Neural cell (in vitro differentiated cells): Measurements from ENCODE around the gene DPPA2. TPM values are rescaled to one million over a fixed set of nuclear protein-coding genes. Genes with fewer than 3 reads are reported as not detected.
A peak's percentile ranks its signal among the peaks of the same experiment; 100 is the strongest.

Source experiments
- H2AFZ ChIP-seq: fragments of 200-600, 300-800 bp; sonication (generic), shearing (Covaris generic); 2 replicates; pipeline ENCODE4 v1.6.0; 2014; ENCODE audit warnings: low read depth, mild to moderate bottlenecking, antibody characterized with exemption, low read length, moderate library complexity
- H3F3A ChIP-seq: fragments of 200-600 bp; shearing (Covaris generic); 2 replicates; pipeline ENCODE4 v1.6.1; 2016; ENCODE audit warnings: mild to moderate bottlenecking, moderate library complexity, mixed read lengths, antibody characterized with exemption, low read length; ENCODE audit not compliant: insufficient read depth, poor library complexity, severe bottlenecking
- H3K27ac ChIP-seq: fragments of 200-600, 300-800 bp; sonication (generic), shearing (Covaris generic); 2 replicates; pipeline ENCODE4 v1.5.1; 2014; ENCODE audit warnings: mild to moderate bottlenecking, low read length, moderate library complexity
- H3K27me3 ChIP-seq: fragments of 300-800, 200-600 bp; sonication (generic), shearing (Covaris generic); 2 replicates; pipeline ENCODE4 v1.6.0; 2014; ENCODE audit warnings: mild to moderate bottlenecking, low read depth, low read length, moderate library complexity; ENCODE audit not compliant: insufficient read depth
- H3K36me3 ChIP-seq: fragments of 300-800, 200-600 bp; sonication (generic), shearing (Covaris generic); 2 replicates; pipeline ENCODE4 v1.5.1; 2014; ENCODE audit warnings: mild to moderate bottlenecking, antibody characterized with exemption, low read length, moderate library complexity; ENCODE audit not compliant: insufficient read depth
- H3K4me2 ChIP-seq: fragments of 300-800, 200-600 bp; sonication (generic), shearing (Covaris generic); 2 replicates; pipeline ENCODE4 v1.6.0; 2014; ENCODE audit warnings: mild to moderate bottlenecking, low read length
- H3K4me3 ChIP-seq: fragments of 300-800, 200-600 bp; sonication (generic), shearing (Covaris generic); 2 replicates; pipeline ENCODE4 v1.5.1; 2014; ENCODE audit warnings: mild to moderate bottlenecking, low read length, moderate library complexity
- H3K79me2 ChIP-seq: fragments of 200-600 bp; shearing (Covaris generic); replicated peaks from 2 replicates; pipeline ENCODE4 v1.6.0; 2014; ENCODE audit warnings: mild to moderate bottlenecking, low read length, moderate library complexity; ENCODE audit not compliant: insufficient read depth
- H3K9ac ChIP-seq: fragments of 300-800, 200-600 bp; sonication (generic), shearing (Covaris generic); 2 replicates; pipeline ENCODE4 v1.6.1; 2016; ENCODE audit warnings: mild to moderate bottlenecking, low read length, mixed read lengths
- H3K9me2 ChIP-seq: fragments of 200-600 bp; shearing (Covaris generic); 2 replicates; pipeline ENCODE4 v1.6.1; 2016; ENCODE audit warnings: mild to moderate bottlenecking, low read length, mixed read lengths; ENCODE audit not compliant: insufficient read depth
- H3K9me3 ChIP-seq: fragments of 200-600, 300-800 bp; sonication (generic), shearing (Covaris generic); 2 replicates; pipeline ENCODE4 v1.6.1; 2016; ENCODE audit warnings: mild to moderate bottlenecking, mixed run types, low read length, moderate library complexity, mixed read lengths
- H4K20me1 ChIP-seq: fragments of 200-600 bp; shearing (Covaris generic); 2 replicates; pipeline ENCODE4 v1.6.1; 2016; ENCODE audit warnings: mild to moderate bottlenecking, mixed run types; ENCODE audit not compliant: insufficient read depth
- EP300 ChIP-seq: fragments of 450-650 bp; conservative IDR thresholded peaks from 2 replicates; pipeline ENCODE4 v1.6.1; 2014; ENCODE audit warnings: antibody characterized with exemption, mild to moderate bottlenecking, moderate library complexity; ENCODE audit not compliant: poor library complexity, severe bottlenecking
- EZH2 ChIP-seq: fragments of 200-600, 300-800 bp; shearing (Covaris generic), sonication (generic); IDR thresholded peaks from 2 replicates; pipeline ENCODE4 v1.6.1; 2014; ENCODE audit warnings: antibody characterized with exemption, low read length, borderline replicate concordance, mild to moderate bottlenecking; ENCODE audit not compliant: insufficient read depth, poor library complexity, severe bottlenecking
- MXI1 ChIP-seq: fragments of 450-650 bp; conservative IDR thresholded peaks from 2 replicates; pipeline ENCODE4 v1.6.1; 2014; ENCODE audit warnings: antibody characterized with exemption, mild to moderate bottlenecking; ENCODE audit not compliant: poor library complexity, severe bottlenecking
- POLR2AphosphoS5 ChIP-seq: IDR thresholded peaks from 2 replicates; pipeline ENCODE4 v1.6.1; 2012
- RAD21 ChIP-seq: fragments of 450-650 bp; conservative IDR thresholded peaks from 2 replicates; pipeline ENCODE4 v1.6.1; 2014; ENCODE audit warnings: antibody characterized with exemption, mild to moderate bottlenecking, moderate library complexity
- REST ChIP-seq: IDR thresholded peaks from 2 replicates; pipeline ENCODE4 v1.6.1; 2012; ENCODE audit warnings: borderline replicate concordance
- SMC3 ChIP-seq: fragments of 450-650 bp; conservative IDR thresholded peaks from 2 replicates; pipeline ENCODE4 v1.6.1; 2014; ENCODE audit warnings: antibody characterized with exemption, mild to moderate bottlenecking, moderate library complexity; ENCODE audit not compliant: poor library complexity
- TAF1 ChIP-seq: IDR thresholded peaks from 2 replicates; pipeline ENCODE4 v1.6.1; 2012; ENCODE audit warnings: low read depth
- polyA plus RNA-seq: library from polyadenylated mRNA; depleted of rRNA; stranded (reverse); fragments of >200 nt; gene quantifications from 2 replicates; pipeline ENCODE4 v1.2.3, GENCODE V29; 2014

DPPA2 gene
- polyA plus RNA-seq, 1 donor from 2014 or later, result not detected

DNA sequence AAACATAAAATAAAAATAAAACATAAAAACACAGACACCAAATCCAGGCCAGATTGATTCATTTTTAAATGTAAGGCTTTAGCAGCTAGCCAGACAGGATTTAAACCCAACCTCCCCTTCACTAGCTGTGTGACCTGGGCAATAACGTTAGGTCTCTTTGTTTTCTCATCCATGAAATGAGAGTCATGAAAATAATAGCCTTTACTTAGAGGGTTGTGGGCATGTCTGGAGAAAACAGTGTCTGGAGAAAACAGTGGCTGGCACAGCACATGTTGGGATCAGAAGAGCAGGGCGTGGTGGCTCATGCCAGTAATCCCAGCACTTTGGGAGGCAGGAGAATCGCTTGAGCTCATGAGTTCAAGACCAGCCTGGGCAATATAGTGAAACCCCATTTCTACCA is 22.9 kb upstream of the DPPA2 start (continued):
- TF ChIP-seq REST (no peak), EP300 (no peak), MXI1 (no peak)

DNA sequence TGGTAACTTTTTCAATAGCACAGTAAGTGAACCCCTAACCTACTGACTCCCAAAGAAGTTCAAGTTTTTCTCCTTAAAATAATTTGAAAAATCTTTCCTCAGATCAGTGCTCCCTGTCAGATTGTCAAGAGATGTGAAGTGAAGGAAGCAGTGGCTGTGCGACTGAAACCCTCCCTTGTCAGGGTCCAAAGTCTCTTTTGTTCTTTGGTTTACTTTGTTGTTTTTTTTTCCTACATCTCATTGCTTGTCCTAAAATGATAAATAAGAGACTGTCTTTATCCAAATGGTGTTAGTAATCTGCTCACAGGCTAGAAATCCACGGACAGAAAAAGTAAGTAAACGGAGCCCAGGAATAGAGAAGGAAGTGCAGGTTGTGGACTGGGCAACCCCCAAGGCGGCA is 22.0 kb upstream of the DPPA2 start:
- no peak overlapping the region for H3K27ac ChIP-seq
- no peak overlapping the region for H3K4me2 ChIP-seq
- no peaks in the 10 kb centered on the region for H3K36me3 ChIP-seq
- no peak overlapping the region for H3K4me3 ChIP-seq
- H3K9me3 ChIP-seq, result no peaks in the 10 kb centered on the region
- TF ChIP-seq RAD21, result no peak
- TF ChIP-seq EP300, result no peak
- TF ChIP-seq SMC3, result no peak
- TF ChIP-seq TAF1, result no peak
- no peak for TF ChIP-seq MXI1
- H3K9ac ChIP-seq, result no peak overlapping the region
- H4K20me1 ChIP-seq, result no peaks in the 10 kb centered on the region
- no peaks in the 10 kb centered on the region for H3K9me2 ChIP-seq
- no peaks in the 10 kb centered on the region for H3F3A ChIP-seq
- no peaks in the 10 kb centered on the region for H3K27me3 ChIP-seq
- peaks cover 10% of the 10 kb centered on the region for H3K79me2 ChIP-seq
- H2AFZ ChIP-seq, result no peak overlapping the region

DNA sequence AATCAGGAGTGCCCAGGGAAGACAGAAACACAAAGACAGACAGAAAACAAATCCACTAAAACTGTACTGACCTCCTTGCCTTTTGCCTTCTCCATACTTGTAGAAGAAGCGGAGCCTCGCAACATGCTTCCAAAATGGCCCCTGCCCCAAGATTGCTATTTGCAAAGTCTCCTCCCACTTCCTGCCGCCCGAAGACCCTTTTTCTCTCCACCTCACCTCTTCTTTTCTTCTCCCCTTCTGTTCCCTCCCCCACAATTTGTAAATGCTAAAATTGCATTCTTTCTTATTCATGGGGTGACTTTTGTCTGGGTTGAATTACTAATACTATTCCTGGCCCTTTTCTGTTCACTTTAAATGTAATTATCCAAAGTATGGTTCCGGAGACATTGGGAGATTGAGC is 21.1 kb upstream of the DPPA2 start, which contains the start of gene DPPA4:
Gene DPPA4, minus strand, starts transcription at position 154 of the 400 bp plus-strand sequence. Its CDS starts 29 bp downstream, at position 125.
- Histone ChIP-seq H4K20me1 (no peaks in the 10 kb centered on the region), H3K9me2 (no peaks in the 10 kb centered on the region), H3K79me2 (peaks cover 10% of the 10 kb centered on the region), H3K36me3 (no peaks in the 10 kb centered on the region), H3K9me3 (no peaks in the 10 kb centered on the region), H3K9ac (no peak within 1 kb of the TSS), H3K27ac (no peak within 1 kb of the TSS), H3F3A (no peaks in the 10 kb centered on the region), H2AFZ (no peak within 1 kb of the TSS), H3K4me3 (peak within 1 kb of the TSS; percentile 19), H3K27me3 (no peaks in the 10 kb centered on the region), H3K4me2 (no peak within 1 kb of the TSS)
- TF ChIP-seq MXI1 (no peak), REST (no peak), RAD21 (no peak), EZH2 (no peak), POLR2AphosphoS5 (no peak), TAF1 (no peak), SMC3 (no peak)
